Neural cell (in vitro differentiated cells): ENCODE results near the gene CPM. TPM values are rescaled to one million over a fixed set of nuclear protein-coding genes. Genes with fewer than 3 reads are reported as not detected.

Experiments
- H2AFZ ChIP-seq: fragments of 200-600, 300-800 bp; sonication (generic), shearing (Covaris generic); 2 replicates; pipeline ENCODE4 v1.6.0; 2014; ENCODE audit warnings: low read depth, mild to moderate bottlenecking, antibody characterized with exemption, low read length, moderate library complexity
- H3F3A ChIP-seq: fragments of 200-600 bp; shearing (Covaris generic); 2 replicates; pipeline ENCODE4 v1.6.1; 2016; ENCODE audit warnings: mild to moderate bottlenecking, moderate library complexity, mixed read lengths, antibody characterized with exemption, low read length; ENCODE audit not compliant: insufficient read depth, poor library complexity, severe bottlenecking
- H3K27ac ChIP-seq: fragments of 200-600, 300-800 bp; sonication (generic), shearing (Covaris generic); 2 replicates; pipeline ENCODE4 v1.5.1; 2014; ENCODE audit warnings: mild to moderate bottlenecking, low read length, moderate library complexity
- H3K27me3 ChIP-seq: fragments of 300-800, 200-600 bp; sonication (generic), shearing (Covaris generic); 2 replicates; pipeline ENCODE4 v1.6.0; 2014; ENCODE audit warnings: mild to moderate bottlenecking, low read depth, low read length, moderate library complexity; ENCODE audit not compliant: insufficient read depth
- H3K36me3 ChIP-seq: fragments of 300-800, 200-600 bp; sonication (generic), shearing (Covaris generic); 2 replicates; pipeline ENCODE4 v1.5.1; 2014; ENCODE audit warnings: mild to moderate bottlenecking, antibody characterized with exemption, low read length, moderate library complexity; ENCODE audit not compliant: insufficient read depth
- H3K4me2 ChIP-seq: fragments of 300-800, 200-600 bp; sonication (generic), shearing (Covaris generic); 2 replicates; pipeline ENCODE4 v1.6.0; 2014; ENCODE audit warnings: mild to moderate bottlenecking, low read length
- H3K4me3 ChIP-seq: fragments of 300-800, 200-600 bp; sonication (generic), shearing (Covaris generic); 2 replicates; pipeline ENCODE4 v1.5.1; 2014; ENCODE audit warnings: mild to moderate bottlenecking, low read length, moderate library complexity
- H3K79me2 ChIP-seq: fragments of 200-600 bp; shearing (Covaris generic); replicated peaks from 2 replicates; pipeline ENCODE4 v1.6.0; 2014; ENCODE audit warnings: mild to moderate bottlenecking, low read length, moderate library complexity; ENCODE audit not compliant: insufficient read depth
- H3K9ac ChIP-seq: fragments of 300-800, 200-600 bp; sonication (generic), shearing (Covaris generic); 2 replicates; pipeline ENCODE4 v1.6.1; 2016; ENCODE audit warnings: mild to moderate bottlenecking, low read length, mixed read lengths
- H3K9me2 ChIP-seq: fragments of 200-600 bp; shearing (Covaris generic); 2 replicates; pipeline ENCODE4 v1.6.1; 2016; ENCODE audit warnings: mild to moderate bottlenecking, low read length, mixed read lengths; ENCODE audit not compliant: insufficient read depth
- H3K9me3 ChIP-seq: fragments of 200-600, 300-800 bp; sonication (generic), shearing (Covaris generic); 2 replicates; pipeline ENCODE4 v1.6.1; 2016; ENCODE audit warnings: mild to moderate bottlenecking, mixed run types, low read length, moderate library complexity, mixed read lengths
- H4K20me1 ChIP-seq: fragments of 200-600 bp; shearing (Covaris generic); 2 replicates; pipeline ENCODE4 v1.6.1; 2016; ENCODE audit warnings: mild to moderate bottlenecking, mixed run types; ENCODE audit not compliant: insufficient read depth
- CTCF ChIP-seq: fragments of 450-650 bp; IDR thresholded peaks from 2 replicates; pipeline ENCODE4 v1.5.1; 2014; ENCODE audit warnings: antibody characterized with exemption, mild to moderate bottlenecking, moderate library complexity; ENCODE audit not compliant: poor library complexity, severe bottlenecking
- EP300 ChIP-seq: fragments of 450-650 bp; conservative IDR thresholded peaks from 2 replicates; pipeline ENCODE4 v1.6.1; 2014; ENCODE audit warnings: antibody characterized with exemption, mild to moderate bottlenecking, moderate library complexity; ENCODE audit not compliant: poor library complexity, severe bottlenecking
- EZH2 ChIP-seq: fragments of 200-600, 300-800 bp; shearing (Covaris generic), sonication (generic); IDR thresholded peaks from 2 replicates; pipeline ENCODE4 v1.6.1; 2014; ENCODE audit warnings: antibody characterized with exemption, low read length, borderline replicate concordance, mild to moderate bottlenecking; ENCODE audit not compliant: insufficient read depth, poor library complexity, severe bottlenecking
- MXI1 ChIP-seq: fragments of 450-650 bp; conservative IDR thresholded peaks from 2 replicates; pipeline ENCODE4 v1.6.1; 2014; ENCODE audit warnings: antibody characterized with exemption, mild to moderate bottlenecking; ENCODE audit not compliant: poor library complexity, severe bottlenecking
- POLR2AphosphoS5 ChIP-seq: IDR thresholded peaks from 2 replicates; pipeline ENCODE4 v1.6.1; 2012
- RAD21 ChIP-seq: fragments of 450-650 bp; conservative IDR thresholded peaks from 2 replicates; pipeline ENCODE4 v1.6.1; 2014; ENCODE audit warnings: antibody characterized with exemption, mild to moderate bottlenecking, moderate library complexity
- REST ChIP-seq: IDR thresholded peaks from 2 replicates; pipeline ENCODE4 v1.6.1; 2012; ENCODE audit warnings: borderline replicate concordance
- SMC3 ChIP-seq: fragments of 450-650 bp; conservative IDR thresholded peaks from 2 replicates; pipeline ENCODE4 v1.6.1; 2014; ENCODE audit warnings: antibody characterized with exemption, mild to moderate bottlenecking, moderate library complexity; ENCODE audit not compliant: poor library complexity
- TAF1 ChIP-seq: IDR thresholded peaks from 2 replicates; pipeline ENCODE4 v1.6.1; 2012; ENCODE audit warnings: low read depth
- polyA plus RNA-seq: library from polyadenylated mRNA; depleted of rRNA; stranded (reverse); fragments of >200 nt; gene quantifications from 2 replicates; pipeline ENCODE4 v1.2.3, GENCODE V29; 2014

Gene CPM
- polyA plus RNA-seq, 1 donor from 2014 or later, result not detected

GRCh38 chr12:68915055-68915454 lies 17.9 kb downstream of the CPM start:
- Histone ChIP-seq H3K9me3 (no peaks in the 10 kb centered on the region), H4K20me1 (no peaks in the 10 kb centered on the region), H3K4me2 (no peak overlapping the region), H3K9me2 (no peaks in the 10 kb centered on the region), H3K27me3 (no peaks in the 10 kb centered on the region), H2AFZ (no peak overlapping the region), H3K9ac (no peak overlapping the region), H3K79me2 (no peaks in the 10 kb centered on the region), H3K4me3 (no peak overlapping the region), H3F3A (no peaks in the 10 kb centered on the region), H3K36me3 (no peaks in the 10 kb centered on the region), H3K27ac (no peak overlapping the region)
- TF ChIP-seq EP300, result no peak
- TF ChIP-seq CTCF, result no peak
- no peak for TF ChIP-seq RAD21
- no peak for TF ChIP-seq SMC3
- TF ChIP-seq MXI1, result no peak
- no peak for TF ChIP-seq REST
- no peak for TF ChIP-seq TAF1
- TF ChIP-seq EZH2, result no peak
- TF ChIP-seq POLR2AphosphoS5, result no peak

- TF ChIP-seq SMC3 (no peak), MXI1 (no peak), EP300 (no peak), EZH2 (no peak), RAD21 (no peak), POLR2AphosphoS5 (no peak), REST (no peak), CTCF (no peak), TAF1 (no peak)
- Histone ChIP-seq H3K36me3 (no peaks in the 10 kb centered on the region), H4K20me1 (no peaks in the 10 kb centered on the region), H3K4me2 (no peak overlapping the region), H3K27ac (no peak overlapping the region), H3K27me3 (no peaks in the 10 kb centered on the region), H3K79me2 (no peaks in the 10 kb centered on the region), H3K9ac (no peak overlapping the region), H3K9me3 (no peaks in the 10 kb centered on the region), H2AFZ (no peak overlapping the region), H3K9me2 (no peaks in the 10 kb centered on the region), H3K4me3 (no peak overlapping the region), H3F3A (no peaks in the 10 kb centered on the region)
Observed at GRCh38 chr12:68913682-68914081, 19.3 kb downstream of the CPM start.
